UCSD-AML1 (cell line): ENCODE data around the gene EFCAB5.
"Not testable (repeated sequence)": the region's sequence is repeated elsewhere in the genome, so short reads cannot be mapped to it uniquely, and the experiment has no call there.

ENCODE experiments used
- DNase-seq: peaks from one replicate; lab custom pipeline; 2025; ENCODE audit not compliant: unreplicated experiment; lab: John Stamatoyannopoulos, UW

The EFCAB5 gene

GRCh38 chr17:29933379-29933778 lies 8.1 kb upstream of the EFCAB5 start:
- DNase-seq = no peak

GRCh38 chr17:29935909-29936308 lies 5.5 kb upstream of the EFCAB5 start:
- DNase-seq = not testable (repeated sequence)

- DNase-seq = no peak
Measured at GRCh38 chr17:29936724-29937123, 4.7 kb upstream of the EFCAB5 start.

- no peak for DNase-seq
Measured at GRCh38 chr17:29945281-29945680, 3.8 kb downstream of the EFCAB5 start.

- DNase-seq = no peak
Measured at GRCh38 chr17:29948448-29949215, 7.2 kb downstream of the EFCAB5 start.

GRCh38 chr17:29949696-29950095 lies 8.3 kb downstream of the EFCAB5 start:
- no peak for DNase-seq

GRCh38 chr17:29954405-29954804 lies 13.0 kb downstream of the EFCAB5 start:
- no peak for DNase-seq

- no peak for DNase-seq
Measured at GRCh38 chr17:29956225-29956624, 14.8 kb downstream of the EFCAB5 start.

- DNase-seq = not testable (repeated sequence)
Measured at GRCh38 chr17:29957488-29957887, 16.1 kb downstream of the EFCAB5 start.

GRCh38 chr17:29958947-29959657 lies 17.7 kb downstream of the EFCAB5 start:
- no peak for DNase-seq

GRCh38 chr17:29959658-29960337 lies 18.4 kb downstream of the EFCAB5 start:
- DNase-seq = no peak

GRCh38 chr17:29962656-29963055 lies 21.2 kb downstream of the EFCAB5 start:
- DNase-seq = no peak

- DNase-seq = no peak
Measured at GRCh38 chr17:29968271-29968670, 26.8 kb downstream of the EFCAB5 start.

GRCh38 chr17:29972277-29972676 lies 30.8 kb downstream of the EFCAB5 start:
- no peak for DNase-seq

GRCh38 chr17:29973005-29973404 lies 31.6 kb downstream of the EFCAB5 start:
- no peak for DNase-seq

- no peak for DNase-seq
Measured at GRCh38 chr17:29977836-29978235, 36.4 kb downstream of the EFCAB5 start.

GRCh38 chr17:29980261-29980660 lies 38.8 kb downstream of the EFCAB5 start:
- no peak for DNase-seq

- no peak for DNase-seq
Measured at GRCh38 chr17:29982991-29983653, 41.7 kb downstream of the EFCAB5 start.

- no peak for DNase-seq
Measured at GRCh38 chr17:29996458-29996857, 55.0 kb downstream of the EFCAB5 start.

GRCh38 chr17:30000001-30000754 lies 58.7 kb downstream of the EFCAB5 start:
- DNase-seq = no peak
